Measurements from ENCODE around the gene MSL1. TPM values are rescaled to one million over a fixed set of nuclear protein-coding genes. Genes with fewer than 3 reads are reported as not detected.

Gene MSL1
- total RNA-seq, 1 experiment from 2014 or later: 96.3 TPM

GRCh38 chr17:40173091-40173777 is 51.5 kb downstream of the MSL1 start:
- no TSS peak for BruUV-seq (replicated peaks)
- ChIA-PET POLR2A (interaction anchor here (0.6 kb wide), 1 partner anchor 126 kb away, joined by 3 read pairs; no protein-coding TSS in a partner anchor), CTCF (interaction anchor here (0.7 kb wide), 1 partner anchor 10 kb away, joined by 3 read pairs; no protein-coding TSS in a partner anchor)
- Histone ChIP-seq H3K9me3 (ENCODE audit: control insufficient read depth, insufficient read depth, low read depth, low read length) (no peaks in the 10 kb centered on the region), H3K36me3 (ENCODE audit: control insufficient read depth, insufficient read depth, low read length) (peaks cover 28% of the 10 kb centered on the region), H3K4me3 (ENCODE audit: low read depth in 2 of 2, low read length in 2 of 2) (no peak overlapping the region), H3K27me3 (ENCODE audit: control insufficient read depth, insufficient read depth, low read length) (no peaks in the 10 kb centered on the region), H3K27ac (ENCODE audit: low read length) (no peak overlapping the region), H3K4me1 (ENCODE audit: control insufficient read depth, insufficient read depth, low read length) (no peaks in the 10 kb centered on the region)
- in situ Hi-C loops (cut with HindIII; ENCODE audit: low pct_unique_long_range_greater_than_20kb, low sequenced_read_pairs) (no loop called here), intact Hi-C loops (cut with micrococcal nuclease; ENCODE audit: unreplicated experiment) (no loop called here)
- DNase-seq (ENCODE audit: low read depth, low spot score) (no peak), ATAC-seq (no peak)
- TF ChIP-seq SIN3A (IDR thresholded peaks at IDR 0.05; ENCODE audit: borderline replicate concordance, insufficient read depth, low read depth, low read length) (no peak), POLR2AphosphoS5 (IDR thresholded peaks at IDR 0.05; ENCODE audit: low read depth, low read length) (no peak)
- TF ChIP-seq, protein P1, sequence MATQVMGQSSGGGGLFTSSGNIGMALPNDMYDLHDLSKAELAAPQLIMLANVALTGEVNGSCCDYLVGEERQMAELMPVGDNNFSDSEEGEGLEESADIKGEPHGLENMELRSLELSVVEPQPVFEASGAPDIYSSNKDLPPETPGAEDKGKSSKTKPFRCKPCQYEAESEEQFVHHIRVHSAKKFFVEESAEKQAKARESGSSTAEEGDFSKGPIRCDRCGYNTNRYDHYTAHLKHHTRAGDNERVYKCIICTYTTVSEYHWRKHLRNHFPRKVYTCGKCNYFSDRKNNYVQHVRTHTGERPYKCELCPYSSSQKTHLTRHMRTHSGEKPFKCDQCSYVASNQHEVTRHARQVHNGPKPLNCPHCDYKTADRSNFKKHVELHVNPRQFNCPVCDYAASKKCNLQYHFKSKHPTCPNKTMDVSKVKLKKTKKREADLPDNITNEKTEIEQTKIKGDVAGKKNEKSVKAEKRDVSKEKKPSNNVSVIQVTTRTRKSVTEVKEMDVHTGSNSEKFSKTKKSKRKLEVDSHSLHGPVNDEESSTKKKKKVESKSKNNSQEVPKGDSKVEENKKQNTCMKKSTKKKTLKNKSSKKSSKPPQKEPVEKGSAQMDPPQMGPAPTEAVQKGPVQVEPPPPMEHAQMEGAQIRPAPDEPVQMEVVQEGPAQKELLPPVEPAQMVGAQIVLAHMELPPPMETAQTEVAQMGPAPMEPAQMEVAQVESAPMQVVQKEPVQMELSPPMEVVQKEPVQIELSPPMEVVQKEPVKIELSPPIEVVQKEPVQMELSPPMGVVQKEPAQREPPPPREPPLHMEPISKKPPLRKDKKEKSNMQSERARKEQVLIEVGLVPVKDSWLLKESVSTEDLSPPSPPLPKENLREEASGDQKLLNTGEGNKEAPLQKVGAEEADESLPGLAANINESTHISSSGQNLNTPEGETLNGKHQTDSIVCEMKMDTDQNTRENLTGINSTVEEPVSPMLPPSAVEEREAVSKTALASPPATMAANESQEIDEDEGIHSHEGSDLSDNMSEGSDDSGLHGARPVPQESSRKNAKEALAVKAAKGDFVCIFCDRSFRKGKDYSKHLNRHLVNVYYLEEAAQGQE (IDR thresholded peaks at IDR 0.05; ENCODE audit: insufficient read depth in 1 of 2, low read depth in 2 of 2, low read length in 1 of 2): no peak

GRCh38 chr17:40173778-40174135 is 52.0 kb downstream of the MSL1 start:
- BruUV-seq (replicated peaks): no TSS peak
- H3K27ac ChIP-seq (ENCODE audit: low read length): no peak overlapping the region
- H3K9me3 ChIP-seq (ENCODE audit: control insufficient read depth, insufficient read depth, low read depth, low read length): no peaks in the 10 kb centered on the region
- no peaks in the 10 kb centered on the region for H3K4me1 ChIP-seq (ENCODE audit: control insufficient read depth, insufficient read depth, low read length)
- in situ Hi-C loops (cut with HindIII; ENCODE audit: low pct_unique_long_range_greater_than_20kb, low sequenced_read_pairs): no loop called here
- ATAC-seq (no peak), DNase-seq (ENCODE audit: low read depth, low spot score) (no peak)
- H3K27me3 ChIP-seq (ENCODE audit: control insufficient read depth, insufficient read depth, low read length): no peaks in the 10 kb centered on the region
- intact Hi-C loops (cut with micrococcal nuclease; ENCODE audit: unreplicated experiment): no loop called here
- POLR2A ChIA-PET: interaction anchor here (0.6 kb wide), 1 partner anchor 126 kb away, joined by 3 read pairs; no protein-coding TSS in a partner anchor
- CTCF ChIA-PET: interaction anchor here (0.6 to 0.7 kb wide), 2 partner anchors 10 to 24 kb away, joined by 3 read pairs; no protein-coding TSS in a partner anchor
- peaks cover 27% of the 10 kb centered on the region for H3K36me3 ChIP-seq (ENCODE audit: control insufficient read depth, insufficient read depth, low read length)
- no peak for TF ChIP-seq SIN3A (IDR thresholded peaks at IDR 0.05; ENCODE audit: borderline replicate concordance, insufficient read depth, low read depth, low read length)
- H3K4me3 ChIP-seq (ENCODE audit: low read depth in 2 of 2, low read length in 2 of 2): no peak overlapping the region

DNA sequence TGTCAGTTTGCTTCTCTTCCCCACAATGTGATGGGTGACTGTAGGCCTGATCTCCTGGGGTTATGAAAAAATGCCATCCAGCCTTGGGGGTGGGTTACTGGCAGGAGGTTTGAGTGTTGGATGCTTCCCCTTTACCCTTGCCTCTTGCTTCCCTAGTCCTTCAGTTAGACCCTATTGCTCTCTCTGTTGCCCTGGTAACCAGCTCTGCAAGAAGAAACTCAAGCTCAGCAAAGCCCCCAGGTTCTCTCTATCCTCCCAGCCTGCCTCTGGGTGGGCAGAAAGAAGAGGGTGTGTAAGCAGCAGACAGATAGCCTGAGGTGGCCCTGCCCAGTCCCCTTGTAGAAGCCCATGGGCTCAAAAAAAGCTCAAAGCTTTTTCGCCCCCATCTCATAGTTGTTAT is 52.7 kb downstream of the MSL1 start:
- in situ Hi-C loops (cut with HindIII; ENCODE audit: low pct_unique_long_range_greater_than_20kb, low sequenced_read_pairs) (no loop called here), intact Hi-C loops (cut with micrococcal nuclease; ENCODE audit: unreplicated experiment) (no loop called here)
- BruUV-seq (replicated peaks): no TSS peak
- ChIA-PET POLR2A (no interaction called here), CTCF (interaction anchor here (0.5 to 0.7 kb wide), 5 partner anchors 24 to 77 kb away, joined by 3 to 14 read pairs (median 3); no protein-coding TSS in a partner anchor)
- Histone ChIP-seq H3K36me3 (ENCODE audit: control insufficient read depth, insufficient read depth, low read length) (peaks cover 19% of the 10 kb centered on the region), H3K9me3 (ENCODE audit: control insufficient read depth, insufficient read depth, low read depth, low read length) (no peaks in the 10 kb centered on the region), H3K27me3 (ENCODE audit: control insufficient read depth, insufficient read depth, low read length) (no peaks in the 10 kb centered on the region), H3K4me1 (ENCODE audit: control insufficient read depth, insufficient read depth, low read length) (peaks cover 3% of the 10 kb centered on the region), H3K4me3 (ENCODE audit: low read depth in 2 of 2, low read length in 2 of 2) (no peak overlapping the region), H3K27ac (ENCODE audit: low read length) (no peak overlapping the region)
- ATAC-seq: no peak
- TF ChIP-seq TCF7L2 (IDR thresholded peaks at IDR 0.05; ENCODE audit: low read depth, low read length): no peak
- TF ChIP-seq SIN3A (IDR thresholded peaks at IDR 0.05; ENCODE audit: borderline replicate concordance, insufficient read depth, low read depth, low read length): no peak
- TF ChIP-seq, protein P2, sequence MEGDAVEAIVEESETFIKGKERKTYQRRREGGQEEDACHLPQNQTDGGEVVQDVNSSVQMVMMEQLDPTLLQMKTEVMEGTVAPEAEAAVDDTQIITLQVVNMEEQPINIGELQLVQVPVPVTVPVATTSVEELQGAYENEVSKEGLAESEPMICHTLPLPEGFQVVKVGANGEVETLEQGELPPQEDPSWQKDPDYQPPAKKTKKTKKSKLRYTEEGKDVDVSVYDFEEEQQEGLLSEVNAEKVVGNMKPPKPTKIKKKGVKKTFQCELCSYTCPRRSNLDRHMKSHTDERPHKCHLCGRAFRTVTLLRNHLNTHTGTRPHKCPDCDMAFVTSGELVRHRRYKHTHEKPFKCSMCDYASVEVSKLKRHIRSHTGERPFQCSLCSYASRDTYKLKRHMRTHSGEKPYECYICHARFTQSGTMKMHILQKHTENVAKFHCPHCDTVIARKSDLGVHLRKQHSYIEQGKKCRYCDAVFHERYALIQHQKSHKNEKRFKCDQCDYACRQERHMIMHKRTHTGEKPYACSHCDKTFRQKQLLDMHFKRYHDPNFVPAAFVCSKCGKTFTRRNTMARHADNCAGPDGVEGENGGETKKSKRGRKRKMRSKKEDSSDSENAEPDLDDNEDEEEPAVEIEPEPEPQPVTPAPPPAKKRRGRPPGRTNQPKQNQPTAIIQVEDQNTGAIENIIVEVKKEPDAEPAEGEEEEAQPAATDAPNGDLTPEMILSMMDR (IDR thresholded peaks at IDR 0.05): no peak
- TF ChIP-seq, protein P1 (IDR thresholded peaks at IDR 0.05; ENCODE audit: insufficient read depth in 1 of 2, low read depth in 2 of 2, low read length in 1 of 2): no peak
- no peak for TF ChIP-seq POLR2AphosphoS5 (IDR thresholded peaks at IDR 0.05; ENCODE audit: low read depth, low read length)
- no peak for DNase-seq (ENCODE audit: low read depth, low spot score)

Measured in Panc1 (cell line).